ENCODE measurements around the gene UST. TPM values are rescaled to one million over a fixed set of nuclear protein-coding genes. Genes with fewer than 3 reads are reported as not detected.
"Not testable (repeated sequence)": the region's sequence is repeated elsewhere in the genome, so short reads cannot be mapped to it uniquely, and the experiment has no call there.

UST gene
- total RNA-seq, 1 experiment from 2014 or later: 3.9 TPM

DNA sequence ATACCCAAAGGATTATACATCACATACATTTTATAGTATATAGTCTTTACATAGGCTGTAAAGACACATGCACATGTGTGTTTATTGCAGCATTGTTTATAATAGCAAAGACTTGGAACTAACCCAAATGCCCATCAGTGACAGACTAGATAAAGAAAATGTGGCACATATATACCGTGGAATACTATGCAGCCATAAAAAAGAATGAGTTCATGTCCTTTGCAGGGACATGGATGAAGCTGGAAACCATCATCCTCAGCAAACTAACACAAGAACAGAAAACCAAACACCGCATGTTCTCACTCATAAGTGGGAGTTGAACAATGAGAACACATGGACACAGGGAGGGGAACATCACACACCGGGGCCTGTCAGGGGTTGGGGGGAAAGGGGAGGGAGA lies 231.5 kb downstream of the UST start:
- H3K4me1 ChIP-seq (ENCODE audit: insufficient read depth, low read length): peaks cover 14% of the 10 kb centered on the region
- H3K36me3 ChIP-seq (ENCODE audit: low read depth, low read length); DNase-seq; H4K20me1 ChIP-seq (ENCODE audit: low read length); H3K9ac ChIP-seq (ENCODE audit: low read length); intact Hi-C loops (cut with micrococcal nuclease); H3K79me2 ChIP-seq (ENCODE audit: low read length); H2AFZ ChIP-seq (ENCODE audit: low read length); ATAC-seq; CTCF ChIA-PET; H3F3A ChIP-seq (ENCODE audit: low read length, unreplicated experiment); H3K9me3 ChIP-seq (ENCODE audit: low read length); H3K4me3 ChIP-seq (ENCODE audit: low read length); H3K27ac ChIP-seq (ENCODE audit: low read length); H3K4me2 ChIP-seq (ENCODE audit: low read length); BruUV-seq (replicated peaks); H3K9me2 ChIP-seq (replicated peaks; ENCODE audit: low read length); POLR2A ChIA-PET (ENCODE audit: unreplicated experiment); H3K27me3 ChIP-seq (ENCODE audit: low read length): not testable (repeated sequence)

DNA sequence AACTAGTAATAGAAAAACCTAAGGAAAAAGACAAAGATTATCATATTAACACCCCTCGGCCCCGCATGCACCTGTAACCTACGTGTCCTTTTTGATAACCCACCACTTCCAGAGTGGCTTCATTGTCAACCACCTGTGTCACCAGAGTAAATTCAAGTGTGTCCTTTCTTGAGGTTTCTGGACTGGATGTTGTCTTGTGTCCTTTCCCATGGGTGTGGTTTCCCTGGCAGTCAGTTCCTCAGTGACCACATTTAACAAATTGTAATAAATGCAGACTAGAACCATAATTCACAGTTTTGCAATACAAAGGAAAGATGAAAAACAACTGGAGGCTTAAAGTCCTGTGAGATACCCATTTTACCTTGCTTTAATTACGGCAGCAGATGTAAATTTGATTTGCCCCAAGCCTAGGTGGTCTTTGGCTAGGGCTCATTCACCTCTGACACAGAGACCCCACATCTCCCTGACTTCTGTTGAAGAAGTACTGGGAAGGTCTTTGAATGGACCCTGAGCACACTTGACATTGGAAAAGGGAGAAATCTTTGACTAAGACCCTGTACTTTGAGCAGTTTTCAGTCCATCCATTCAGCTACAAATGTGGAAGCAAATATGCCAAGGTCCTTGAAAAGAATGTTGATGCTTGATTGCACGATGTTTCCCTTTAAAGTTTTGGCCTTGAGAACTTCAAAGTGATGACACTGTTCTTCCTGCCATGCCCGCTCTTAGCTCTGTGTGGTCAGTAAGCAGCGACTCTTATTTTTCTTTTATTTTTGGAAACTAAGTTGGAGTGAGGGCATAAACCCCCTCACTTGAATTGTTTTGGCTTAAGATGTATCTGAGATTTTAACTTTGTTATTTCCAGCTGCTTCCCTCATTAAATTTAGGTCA lies 232.4 kb downstream of the UST start:
- BruUV-seq (replicated peaks): no TSS peak
- H3K36me3 ChIP-seq (ENCODE audit: low read depth, low read length): no peaks in the 10 kb centered on the region
- peaks cover 4% of the 10 kb centered on the region for H3F3A ChIP-seq (ENCODE audit: low read length, unreplicated experiment)
- no peak overlapping the region for H3K4me3 ChIP-seq (ENCODE audit: low read length)
- H3K4me2 ChIP-seq (ENCODE audit: low read length): no peak overlapping the region
- CTCF ChIA-PET: no interaction called here
- no peak for DNase-seq
- no peak overlapping the region for H3K9ac ChIP-seq (ENCODE audit: low read length)
- no peaks in the 10 kb centered on the region for H3K9me2 ChIP-seq (replicated peaks; ENCODE audit: low read length)
- ATAC-seq: no peak
- no peak overlapping the region for H3K27ac ChIP-seq (ENCODE audit: low read length)
- H3K4me1 ChIP-seq (ENCODE audit: insufficient read depth, low read length): peaks cover 11% of the 10 kb centered on the region
- TF ChIP-seq, protein P1, sequence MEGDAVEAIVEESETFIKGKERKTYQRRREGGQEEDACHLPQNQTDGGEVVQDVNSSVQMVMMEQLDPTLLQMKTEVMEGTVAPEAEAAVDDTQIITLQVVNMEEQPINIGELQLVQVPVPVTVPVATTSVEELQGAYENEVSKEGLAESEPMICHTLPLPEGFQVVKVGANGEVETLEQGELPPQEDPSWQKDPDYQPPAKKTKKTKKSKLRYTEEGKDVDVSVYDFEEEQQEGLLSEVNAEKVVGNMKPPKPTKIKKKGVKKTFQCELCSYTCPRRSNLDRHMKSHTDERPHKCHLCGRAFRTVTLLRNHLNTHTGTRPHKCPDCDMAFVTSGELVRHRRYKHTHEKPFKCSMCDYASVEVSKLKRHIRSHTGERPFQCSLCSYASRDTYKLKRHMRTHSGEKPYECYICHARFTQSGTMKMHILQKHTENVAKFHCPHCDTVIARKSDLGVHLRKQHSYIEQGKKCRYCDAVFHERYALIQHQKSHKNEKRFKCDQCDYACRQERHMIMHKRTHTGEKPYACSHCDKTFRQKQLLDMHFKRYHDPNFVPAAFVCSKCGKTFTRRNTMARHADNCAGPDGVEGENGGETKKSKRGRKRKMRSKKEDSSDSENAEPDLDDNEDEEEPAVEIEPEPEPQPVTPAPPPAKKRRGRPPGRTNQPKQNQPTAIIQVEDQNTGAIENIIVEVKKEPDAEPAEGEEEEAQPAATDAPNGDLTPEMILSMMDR (conservative IDR thresholded peaks at IDR 0.05; ENCODE audit: low read depth, low read length): no peak
- no peak for TF ChIP-seq EZH2 (IDR thresholded peaks at IDR 0.05; ENCODE audit: low read length, unreplicated experiment)
- H3K9me3 ChIP-seq (ENCODE audit: low read length): no peaks in the 10 kb centered on the region
- intact Hi-C loops (cut with micrococcal nuclease): no loop called here
- H2AFZ ChIP-seq (ENCODE audit: low read length): no peak overlapping the region
- POLR2A ChIA-PET (ENCODE audit: unreplicated experiment): no interaction called here
- H3K27me3 ChIP-seq (ENCODE audit: low read length): no peaks in the 10 kb centered on the region
- H4K20me1 ChIP-seq (ENCODE audit: low read length): no peaks in the 10 kb centered on the region
- no peaks in the 10 kb centered on the region for H3K79me2 ChIP-seq (ENCODE audit: low read length)

DNA sequence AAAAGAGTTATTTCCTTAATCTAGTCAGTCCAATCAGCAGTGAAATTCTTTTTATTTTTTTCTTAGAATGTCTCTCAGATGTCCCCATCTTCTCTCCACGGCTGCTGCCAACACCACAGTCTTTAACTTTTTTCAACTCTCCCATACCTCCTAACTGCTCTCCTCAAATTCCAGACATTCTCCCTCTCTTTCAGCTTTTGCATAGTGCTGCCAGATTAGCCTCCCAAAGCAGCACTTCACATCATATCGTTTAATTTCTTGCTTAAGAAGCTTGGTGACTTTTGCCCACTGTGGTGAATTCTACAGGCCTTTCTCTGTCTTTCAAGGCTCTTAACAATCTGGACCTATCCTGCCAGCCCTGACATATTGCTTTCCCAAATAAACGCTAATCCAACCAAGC lies 233.4 kb downstream of the UST start:
- no TSS peak for BruUV-seq (replicated peaks)
- Histone ChIP-seq H3K4me1 (ENCODE audit: insufficient read depth, low read length) (peaks cover 11% of the 10 kb centered on the region), H3K9ac (ENCODE audit: low read length) (no peak overlapping the region), H3K79me2 (ENCODE audit: low read length) (no peaks in the 10 kb centered on the region), H3K9me2 (replicated peaks; ENCODE audit: low read length) (no peaks in the 10 kb centered on the region), H4K20me1 (ENCODE audit: low read length) (no peaks in the 10 kb centered on the region), H3K4me2 (ENCODE audit: low read length) (no peak overlapping the region), H3K27ac (ENCODE audit: low read length) (no peak overlapping the region), H3K4me3 (ENCODE audit: low read length) (no peak overlapping the region), H3K9me3 (ENCODE audit: low read length) (no peaks in the 10 kb centered on the region), H3K36me3 (ENCODE audit: low read depth, low read length) (no peaks in the 10 kb centered on the region), H2AFZ (ENCODE audit: low read length) (no peak overlapping the region), H3K27me3 (ENCODE audit: low read length) (no peaks in the 10 kb centered on the region), H3F3A (ENCODE audit: low read length, unreplicated experiment) (peaks cover 4% of the 10 kb centered on the region)
- ATAC-seq (no peak), DNase-seq (no peak)
- ChIA-PET POLR2A (ENCODE audit: unreplicated experiment) (no interaction called here), CTCF (no interaction called here)
- TF ChIP-seq, protein P1 (conservative IDR thresholded peaks at IDR 0.05; ENCODE audit: low read depth, low read length): no peak
- no peak for TF ChIP-seq EZH2phosphoT487 (IDR thresholded peaks at IDR 0.05; ENCODE audit: borderline replicate concordance, low read length)
- no peak for TF ChIP-seq EZH2 (IDR thresholded peaks at IDR 0.05; ENCODE audit: low read length, unreplicated experiment)
- intact Hi-C loops (cut with micrococcal nuclease): no loop called here
